Tibial artery (tissue), 4 donors: ENCODE measurements around the gene SHC4.
"Not testable (repeated sequence)": the region's sequence is repeated elsewhere in the genome, so short reads cannot be mapped to it uniquely, and the experiment has no call there.

Experiments used
- DNase-seq, 2 donors: peaks; one replicate each; pipeline ENCODE4 v3.0.0-alpha.2; 2019
- H3K27ac ChIP-seq, 2 donors: fragments of 200-600 bp; sonication (generic) in 1 of 2; 1 replicate in 1 of 2; 2 replicates in 1 of 2; pipeline ENCODE4 v1.5.1; 2018 to 2019; ENCODE audit warnings: mild to moderate bottlenecking in 1 of 2
- H3K27me3 ChIP-seq, 2 donors: fragments of 200-600 bp; sonication (generic) in 1 of 2; one replicate each; pipeline versions ENCODE4 v1.5.1 to v1.6.0; 2016 to 2019
- H3K36me3 ChIP-seq, 3 donors: fragments of 200-600 bp; sonication (generic) in 2 of 3; one replicate each; pipeline ENCODE4 v1.5.1; 2016 to 2019; ENCODE audit warnings: mild to moderate bottlenecking in 2 of 3
- H3K4me1 ChIP-seq, 4 donors: fragments of 200-600 bp; sonication (generic) in 2 of 4; 1 replicate in 3 of 4; 2 replicates in 1 of 4; pipeline ENCODE4 v1.5.1; 2016 to 2019
- H3K4me3 ChIP-seq, 2 donors: fragments of 200-600 bp; sonication (generic) in 1 of 2; 1 replicate in 1 of 2; 2 replicates in 1 of 2; pipeline ENCODE4 v1.5.1; 2018 to 2019; ENCODE audit warnings: mild to moderate bottlenecking in 2 of 2
- H3K9me3 ChIP-seq, 3 donors: fragments of 200-600 bp; sonication (generic) in 1 of 3; one replicate each; pipeline ENCODE4 v1.5.1; 2016 to 2019
- CTCF ChIP-seq, 2 experiments: fragments of 200-600 bp in 1 of 2; fragments of 450-650 bp in 1 of 2; IDR thresholded peaks; one replicate each; pipeline ENCODE4 v1.5.1; 2017 to 2019; ENCODE audit warnings: antibody characterized with exemption in 2 of 2, mild to moderate bottlenecking in 1 of 2, moderate library complexity in 1 of 2
- intact Hi-C: fragments of 100-400 bp; cut with DNase I; formaldehyde crosslinking; loops from one replicate; pipeline ENCODE4 v1.15.0; 2023; ENCODE audit warnings: low total_unique reads

The SHC4 gene

GRCh38 chr15:48976444-48977088 lies 12.8 kb upstream of the SHC4 start:
- peak overlapping the region; percentile 89 to 94 for H3K27ac ChIP-seq
- H3K27me3 ChIP-seq, result no peaks in the 10 kb centered on the region
- no peaks in the 10 kb centered on the region for H3K9me3 ChIP-seq
- H3K4me1 ChIP-seq, result peaks cover 0 to 20% (median 11%) of the 10 kb centered on the region in 4 donors
- TF ChIP-seq CTCF (IDR thresholded peaks at IDR 0.05), result no peak
- intact Hi-C loops, result no loop called here
- H3K4me3 ChIP-seq, result peak overlapping the region; percentile 52 to 70
- no peaks in the 10 kb centered on the region for H3K36me3 ChIP-seq
- peak in 1 of 2 donors; percentile 64 for DNase-seq

DNA sequence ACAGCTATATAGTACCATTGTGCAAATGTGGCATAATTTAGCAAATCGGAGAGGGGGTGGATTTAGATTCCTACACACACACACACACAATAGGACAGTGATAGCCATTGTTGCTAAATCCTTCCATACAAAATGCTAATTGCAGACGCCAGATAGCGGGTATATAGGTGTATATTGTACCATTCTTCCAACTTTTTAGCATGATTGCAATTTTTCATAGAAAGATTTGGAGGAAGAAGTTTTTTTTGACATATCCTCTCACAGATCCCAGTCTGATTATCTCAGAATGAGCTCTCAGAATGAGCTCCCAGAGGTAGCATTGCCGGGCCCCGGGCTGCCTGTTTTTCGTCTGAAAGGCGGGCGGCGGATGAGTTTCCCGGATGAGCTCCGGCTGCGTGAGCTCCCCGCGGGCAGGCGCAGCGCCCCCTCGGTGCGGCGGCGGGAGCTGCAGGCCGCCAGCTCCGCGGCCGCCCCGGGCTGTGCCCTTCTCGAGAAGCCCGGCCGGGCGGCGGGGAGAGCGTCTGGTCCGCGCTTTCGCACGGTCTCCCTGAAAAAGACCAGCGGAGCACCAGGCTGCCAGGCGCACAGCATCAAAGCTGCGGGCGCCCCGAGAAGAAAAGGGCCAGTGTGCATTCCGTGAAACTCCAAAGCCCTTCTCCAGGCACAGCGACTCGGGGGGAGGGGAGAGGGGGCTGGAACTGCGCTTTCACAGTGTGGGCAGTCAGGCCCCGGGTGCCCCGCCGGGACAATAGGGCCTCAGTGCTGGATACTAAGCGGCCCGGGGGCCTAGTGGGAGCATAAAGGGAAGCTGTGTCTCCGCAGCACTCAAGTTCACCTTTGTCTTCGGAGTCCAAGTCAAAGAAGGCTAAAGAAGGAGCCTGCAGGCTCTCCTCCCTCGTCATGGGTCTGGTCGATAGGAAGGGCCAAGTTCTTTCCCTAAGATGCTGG lies 12.0 kb upstream of the SHC4 start:
- Histone ChIP-seq H3K36me3 (no peaks in the 10 kb centered on the region), H3K9me3 (no peaks in the 10 kb centered on the region), H3K27ac (peak overlapping the region; percentile 89 to 94), H3K4me1 (peaks cover 0 to 20% (median 11%) of the 10 kb centered on the region in 4 donors), H3K27me3 (no peaks in the 10 kb centered on the region), H3K4me3 (peak overlapping the region; percentile 52 to 70)
- TF ChIP-seq CTCF (IDR thresholded peaks at IDR 0.05), result peak; percentile 91 to 95
- peak; percentile 76 to 86 for DNase-seq
- intact Hi-C loops, result no loop called here

DNA sequence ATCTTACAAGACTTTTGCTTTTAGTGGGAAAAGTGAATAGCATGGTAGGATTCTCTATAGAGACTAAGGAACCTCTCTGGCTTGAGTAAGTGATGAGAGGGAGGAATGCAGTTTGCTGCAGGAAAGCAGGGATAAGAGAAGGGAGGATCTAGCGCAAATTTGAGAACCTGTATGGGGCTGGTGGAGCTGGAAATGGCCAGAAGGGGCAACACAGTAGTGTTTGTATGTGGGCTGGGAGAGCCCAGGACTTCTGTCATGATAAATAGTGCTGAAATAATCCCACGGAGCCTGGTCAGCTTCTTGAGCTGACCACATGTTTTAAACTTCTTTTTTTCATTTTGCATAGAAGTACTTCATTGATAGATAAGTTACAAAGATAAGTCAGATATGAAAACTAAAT lies 11.2 kb upstream of the SHC4 start:
- DNase-seq, result no peak
- no peak for TF ChIP-seq CTCF (IDR thresholded peaks at IDR 0.05)
- intact Hi-C loops, result no loop called here
- Histone ChIP-seq H3K4me3 (peak overlapping the region in 1 of 2 donors; percentile 70), H3K36me3 (no peaks in the 10 kb centered on the region), H3K4me1 (peaks cover 0 to 20% (median 11%) of the 10 kb centered on the region in 4 donors), H3K9me3 (no peaks in the 10 kb centered on the region), H3K27me3 (no peaks in the 10 kb centered on the region), H3K27ac (peak overlapping the region; percentile 29 to 89)

DNA sequence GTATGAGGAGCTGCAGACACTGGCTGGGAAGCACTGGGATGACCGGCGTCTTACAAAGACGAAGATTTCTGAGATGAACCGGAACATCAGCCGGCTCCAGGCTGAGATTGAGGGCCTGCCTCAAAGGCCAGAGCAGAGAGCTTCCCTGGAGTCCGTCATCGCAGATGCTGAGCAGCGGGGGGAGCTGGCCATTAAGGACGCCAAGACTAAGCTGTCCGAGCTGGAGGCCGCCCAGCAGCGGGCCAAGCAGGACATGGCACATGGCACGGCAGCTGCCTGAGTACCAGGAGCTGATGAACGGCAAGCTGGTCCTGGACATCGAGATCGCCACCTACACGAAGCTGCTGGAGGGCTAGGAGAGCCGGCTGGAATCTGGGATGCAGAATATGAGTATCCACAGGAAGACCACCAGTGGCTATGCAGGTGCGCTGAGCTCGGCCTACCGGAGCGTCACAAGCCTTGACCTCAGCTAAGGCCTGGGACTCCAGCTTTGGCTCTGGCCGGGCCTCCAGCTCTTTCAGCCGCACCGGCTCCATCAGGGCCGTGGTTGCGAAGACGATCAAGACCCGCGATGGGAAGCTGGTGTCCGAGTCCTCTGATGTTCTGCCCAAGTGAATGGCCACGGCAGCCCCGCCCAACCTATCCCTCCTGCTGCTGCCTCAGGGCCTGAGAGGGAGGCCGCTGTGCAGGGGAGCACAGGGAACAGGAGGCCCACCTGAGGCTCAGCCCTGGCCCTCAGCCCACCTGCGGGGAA lies 9.2 kb upstream of the SHC4 start:
- Histone ChIP-seq H3K4me3 (no peak overlapping the region), H3K9me3 (no peaks in the 10 kb centered on the region), H3K4me1 (peaks cover 0 to 25% (median 11%) of the 10 kb centered on the region in 4 donors), H3K36me3 (no peaks in the 10 kb centered on the region), H3K27me3 (no peaks in the 10 kb centered on the region), H3K27ac (no peak overlapping the region)
- TF ChIP-seq CTCF (IDR thresholded peaks at IDR 0.05), result no peak
- intact Hi-C loops, result no loop called here
- no peak for DNase-seq

GRCh38 chr15:48970926-48971325 lies 7.2 kb upstream of the SHC4 start:
- H3K27ac ChIP-seq, H3K9me3 ChIP-seq, H3K27me3 ChIP-seq, H3K36me3 ChIP-seq, DNase-seq, H3K4me3 ChIP-seq, intact Hi-C loops: not testable (repeated sequence)
- H3K4me1 ChIP-seq, result peaks cover 0 to 37% (median 20%) of the 10 kb centered on the region in 4 donors
